CD4-positive, alpha-beta T cell treated with Interleukin-15 for 1 hour (primary cell): ENCODE measurements around the gene THOC7.

Experiments used
- DNase-seq: peaks from one replicate; pipeline ENCODE4 v3.0.0-alpha.2; 2020

The THOC7 gene

GRCh38 chr3:63877737-63878393 lies 14.3 kb upstream of the THOC7 start:
- no peak for DNase-seq

- DNase-seq = no peak
Measured at GRCh38 chr3:63876260-63876659, 12.7 kb upstream of the THOC7 start.

GRCh38 chr3:63875510-63875909 lies 11.9 kb upstream of the THOC7 start:
- no peak for DNase-seq

GRCh38 chr3:63874769-63875168 lies 11.2 kb upstream of the THOC7 start:
- DNase-seq = no peak

- no peak for DNase-seq
Measured at GRCh38 chr3:63872135-63872924, 8.7 kb upstream of the THOC7 start.

- DNase-seq = no peak
Measured at GRCh38 chr3:63870615-63871005, 7.0 kb upstream of the THOC7 start.

- DNase-seq = no peak
Measured at GRCh38 chr3:63869940-63870614, 6.5 kb upstream of the THOC7 start.

- no peak for DNase-seq
Measured at GRCh38 chr3:63867225-63867624, 3.6 kb upstream of the THOC7 start.

- DNase-seq = no peak
Measured at GRCh38 chr3:63864965-63865327, 1.3 kb upstream of the THOC7 start.

- peak; percentile 27 for DNase-seq
Measured at GRCh38 chr3:63864008-63864964, 681 bp upstream of the THOC7 start.

GRCh38 chr3:63862804-63863149 lies 828 bp downstream of the THOC7 start:
- no peak for DNase-seq

GRCh38 chr3:63861306-63861705 lies 2.3 kb downstream of the THOC7 start:
- no peak for DNase-seq

GRCh38 chr3:63860776-63861175 lies 2.8 kb downstream of the THOC7 start:
- no peak for DNase-seq

GRCh38 chr3:63857311-63857710 lies 6.3 kb downstream of the THOC7 start:
- DNase-seq = no peak

- no peak for DNase-seq
Measured at GRCh38 chr3:63855333-63855940, 8.2 kb downstream of the THOC7 start.

- no peak for DNase-seq
Measured at GRCh38 chr3:63853106-63853505, 10.5 kb downstream of the THOC7 start.

- no peak for DNase-seq
Measured at GRCh38 chr3:63851287-63851686, 12.3 kb downstream of the THOC7 start.

- DNase-seq = no peak
Measured at GRCh38 chr3:63849175-63849574, 14.4 kb downstream of the THOC7 start.

GRCh38 chr3:63847718-63848450 lies 15.7 kb downstream of the THOC7 start:
- no peak for DNase-seq

- DNase-seq = no peak
Measured at GRCh38 chr3:63845215-63845614, 18.4 kb downstream of the THOC7 start.

- DNase-seq = no peak
Measured at GRCh38 chr3:63842127-63842526, 21.5 kb downstream of the THOC7 start.

- DNase-seq = no peak
Measured at GRCh38 chr3:63841704-63842103, 21.9 kb downstream of the THOC7 start.
